HCT116 (cell line): ENCODE data around the gene STAC. TPM values are rescaled to one million over a fixed set of nuclear protein-coding genes. Genes with fewer than 3 reads are reported as not detected.

ENCODE experiments used
- ATAC-seq: fragments of 200-7000 bp; cut with Tn5 transposase; 2 replicates; pipeline ENCODE4 v1.9.1; 2020; ENCODE audit warnings: mild to moderate bottlenecking, moderate library complexity
- BruUV-seq: library from RNA; stranded (reverse); fragments of 400-500 nt; replicated peaks from 2 replicates; lab custom pipeline; 2021; lab: Mats Ljungman, UMichigan
- CTCF ChIA-PET: fragments of 300-600 bp; sonication (Branson Sonifier 250); formaldehyde crosslinking; loops from one replicate; lab custom pipeline; 2021; ENCODE audit warnings: antibody characterized with exemption; lab: Charles Lee
- POLR2A ChIA-PET: fragments of 300-600, 350-600 bp; sonication (Branson Sonifier 250); formaldehyde crosslinking; loops from one replicate; lab custom pipeline; 2021; ENCODE audit warnings: antibody characterized with exemption; lab: Charles Lee
- RAD21 ChIA-PET, 2 experiments: fragments of 300-600 bp; sonication (Branson Sonifier 250); formaldehyde crosslinking; loops; one replicate each; lab custom pipeline; 2023; ENCODE audit warnings: low total read pairs in 2 of 2; ENCODE audit not compliant: uncharacterized antibody in 2 of 2, unreplicated experiment in 2 of 2, low non-redundant PET in 1 of 2; lab: Charles Lee
- DNase-seq: peaks from one replicate; pipeline ENCODE4 v3.0.0-alpha.2; 2010; ENCODE audit warnings: low read depth, low spot score
- H2AFZ ChIP-seq: fragments of 200-600 bp; shearing (Covaris generic), sonication (generic); 2 replicates; pipeline ENCODE4 v1.6.1; 2017; ENCODE audit warnings: low read depth, mixed run types, mixed read lengths, antibody characterized with exemption, low read length; ENCODE audit not compliant: poor library complexity, severe bottlenecking
- H3K27ac ChIP-seq: 2 replicates; pipeline ENCODE4 v1.5.1; 2012; ENCODE audit warnings: low read depth, low read length
- H3K27me3 ChIP-seq: fragments of 200-600 bp; sonication (generic); 2 replicates; pipeline ENCODE4 v1.6.1; 2016; ENCODE audit warnings: mixed run types, low read length, mixed read lengths; ENCODE audit not compliant: insufficient read depth
- H3K36me3 ChIP-seq, 2 experiments: fragments of 200-500 bp in 1 of 2; fragments of 200-600 bp in 1 of 2; sonication (Bioruptor generic) in 1 of 2; sonication (generic) in 1 of 2; 2 replicates each; pipeline versions ENCODE4 v1.5.1 to v1.6.1; 2014 to 2016; ENCODE audit warnings: low read length in 2 of 2, inconsistent platforms in 1 of 2, mixed read lengths in 1 of 2, mixed run types in 1 of 2; ENCODE audit not compliant: insufficient read depth in 2 of 2, control insufficient read depth in 1 of 2
- H3K4me1 ChIP-seq, 2 experiments: fragments of 200-600 bp in 1 of 2; sonication (generic) in 1 of 2; 2 replicates each; pipeline versions ENCODE4 v1.5.1 to v1.6.1; 2012 to 2017; ENCODE audit warnings: low read length in 2 of 2, inconsistent platforms in 1 of 2, mild to moderate bottlenecking in 1 of 2, mixed read lengths in 1 of 2, mixed run types in 1 of 2, moderate library complexity in 1 of 2; ENCODE audit not compliant: insufficient read depth in 2 of 2, control insufficient read depth in 1 of 2
- H3K4me2 ChIP-seq: fragments of 200-600 bp; sonication (generic); 2 replicates; pipeline ENCODE4 v1.6.1; 2017; ENCODE audit warnings: mixed run types, low read length, mixed read lengths
- H3K4me3 ChIP-seq, 2 experiments: fragments of 200-600 bp in 1 of 2; sonication (generic) in 1 of 2; replicated peaks in 1 of 2; 2 replicates each; pipeline ENCODE4 v1.5.1; 2011 to 2016; ENCODE audit warnings: low read length in 2 of 2, control low read depth in 1 of 2, low read depth in 1 of 2, mild to moderate bottlenecking in 1 of 2, mixed read lengths in 1 of 2, mixed run types in 1 of 2
- H3K79me2 ChIP-seq: fragments of 200-600 bp; sonication (generic); 2 replicates; pipeline ENCODE4 v1.6.1; 2017; ENCODE audit warnings: mild to moderate bottlenecking, mixed run types, low read length, moderate library complexity, mixed read lengths; ENCODE audit not compliant: insufficient read depth
- H3K9ac ChIP-seq: fragments of 200-600 bp; sonication (generic); 2 replicates; pipeline ENCODE4 v1.6.1; 2016; ENCODE audit warnings: low read length, mixed read lengths
- H3K9me2 ChIP-seq: fragments of 200-600 bp; sonication (generic), shearing (Covaris generic); 2 replicates; pipeline ENCODE4 v1.6.1; 2017; ENCODE audit warnings: mixed run types, mild to moderate bottlenecking, moderate library complexity; ENCODE audit not compliant: insufficient read depth
- H3K9me3 ChIP-seq, 2 experiments: fragments of 200-500 bp in 1 of 2; fragments of 200-600 bp in 1 of 2; sonication (Bioruptor generic) in 1 of 2; sonication (generic) in 1 of 2; 2 replicates each; pipeline ENCODE4 v1.6.1; 2014 to 2017; ENCODE audit warnings: low read length in 2 of 2, mixed read lengths in 2 of 2, inconsistent platforms in 1 of 2, low read depth in 1 of 2, mild to moderate bottlenecking in 1 of 2, mixed run types in 1 of 2, moderate library complexity in 1 of 2; ENCODE audit not compliant: control insufficient read depth in 1 of 2, insufficient read depth in 1 of 2
- H4K20me1 ChIP-seq: fragments of 200-600 bp; sonication (generic), shearing (Covaris generic); 2 replicates; pipeline ENCODE4 v1.6.1; 2017; ENCODE audit warnings: mixed run types, mild to moderate bottlenecking, moderate library complexity; ENCODE audit not compliant: insufficient read depth
- CBX3 ChIP-seq: IDR thresholded peaks from 2 replicates; pipeline ENCODE4 v1.6.1; 2012; ENCODE audit warnings: low read depth
- CEBPB ChIP-seq: IDR thresholded peaks from 2 replicates; pipeline ENCODE4 v1.6.1; 2012; ENCODE audit warnings: low read depth
- CTCF ChIP-seq, 3 experiments: fragments of 200-600 bp in 1 of 3; sonication (generic) in 1 of 3; IDR thresholded peaks in 2 of 3; conservative IDR thresholded peaks in 1 of 3; 2 replicates each; pipeline ENCODE4 v1.5.1; 2012 to 2017; ENCODE audit warnings: low read depth in 2 of 3, low read length in 2 of 3, antibody characterized with exemption in 1 of 3, borderline replicate concordance in 1 of 3, control low read depth in 1 of 3, mild to moderate bottlenecking in 1 of 3, mixed read lengths in 1 of 3, mixed run types in 1 of 3, moderate library complexity in 1 of 3; ENCODE audit not compliant: insufficient read depth in 1 of 3
- EGR1 ChIP-seq: IDR thresholded peaks from 2 replicates; pipeline ENCODE4 v1.6.1; 2012; ENCODE audit warnings: low read depth
- ELF1 ChIP-seq: IDR thresholded peaks from 2 replicates; pipeline ENCODE4 v1.6.1; 2012; ENCODE audit warnings: low read depth, borderline replicate concordance
- EZH2 ChIP-seq: fragments of 200-600 bp; sonication (generic); IDR thresholded peaks from 2 replicates; pipeline ENCODE4 v1.6.1; 2017; ENCODE audit warnings: antibody characterized with exemption, mixed run types
- FOSL1 ChIP-seq: IDR thresholded peaks from 2 replicates; pipeline ENCODE4 v1.6.1; 2012; ENCODE audit warnings: low read depth
- JUND ChIP-seq: IDR thresholded peaks from 2 replicates; pipeline ENCODE4 v1.6.1; 2012
- MAX ChIP-seq: IDR thresholded peaks from 2 replicates; pipeline ENCODE4 v1.6.1; 2012
- RAD21 ChIP-seq: IDR thresholded peaks from 2 replicates; pipeline ENCODE4 v1.6.1; 2012; ENCODE audit warnings: low read depth, mild to moderate bottlenecking
- SIN3A ChIP-seq: IDR thresholded peaks from 2 replicates; pipeline ENCODE4 v1.6.1; 2012; ENCODE audit warnings: low read depth
- SP1 ChIP-seq: IDR thresholded peaks from 2 replicates; pipeline ENCODE4 v1.6.1; 2012; ENCODE audit warnings: low read depth
- SRF ChIP-seq: IDR thresholded peaks from 2 replicates; pipeline ENCODE4 v1.6.1; 2012; ENCODE audit warnings: low read depth
- TCF7L2 ChIP-seq: IDR thresholded peaks from 2 replicates; pipeline ENCODE4 v1.7.0; 2011; ENCODE audit warnings: borderline replicate concordance, inconsistent platforms; ENCODE audit not compliant: insufficient read depth, insufficient read length; ENCODE audit errors: extremely low read depth
- YY1 ChIP-seq: IDR thresholded peaks from 2 replicates; pipeline ENCODE4 v1.6.1; 2011; ENCODE audit warnings: low read length, low read depth, moderate library complexity, mild to moderate bottlenecking; ENCODE audit not compliant: insufficient replicate concordance; ENCODE audit errors: extremely low read depth
- ZFX ChIP-seq: fragments of 450-650 bp; IDR thresholded peaks from 2 replicates; pipeline ENCODE4 v1.6.1; 2017
- ZNF274 ChIP-seq: fragments of 200-500 bp; sonication (Bioruptor generic); IDR thresholded peaks from 2 replicates; pipeline ENCODE4 v1.6.1; 2014; ENCODE audit warnings: mild to moderate bottlenecking, low read depth, low read length, inconsistent platforms
- intact Hi-C: fragments of 100-400 bp; cut with micrococcal nuclease; formaldehyde crosslinking; loops from 2 replicates; pipeline ENCODE4 v1.10.0; 2022
- total RNA-seq: library from RNA; stranded (reverse); gene quantifications from one replicate; pipeline ENCODE4 v1.2.1, GENCODE V29; 2021; ENCODE audit not compliant: unreplicated experiment
- TF ChIP-seq, protein P1 (sequence below): IDR thresholded peaks from 2 replicates; pipeline ENCODE4 v1.6.1; 2012
- TF ChIP-seq, protein P2 (sequence below): IDR thresholded peaks from 2 replicates; pipeline ENCODE4 v1.6.1; 2012; ENCODE audit warnings: low read depth

STAC gene
- total RNA-seq, 1 experiment from 2014 or later = not detected

DNA sequence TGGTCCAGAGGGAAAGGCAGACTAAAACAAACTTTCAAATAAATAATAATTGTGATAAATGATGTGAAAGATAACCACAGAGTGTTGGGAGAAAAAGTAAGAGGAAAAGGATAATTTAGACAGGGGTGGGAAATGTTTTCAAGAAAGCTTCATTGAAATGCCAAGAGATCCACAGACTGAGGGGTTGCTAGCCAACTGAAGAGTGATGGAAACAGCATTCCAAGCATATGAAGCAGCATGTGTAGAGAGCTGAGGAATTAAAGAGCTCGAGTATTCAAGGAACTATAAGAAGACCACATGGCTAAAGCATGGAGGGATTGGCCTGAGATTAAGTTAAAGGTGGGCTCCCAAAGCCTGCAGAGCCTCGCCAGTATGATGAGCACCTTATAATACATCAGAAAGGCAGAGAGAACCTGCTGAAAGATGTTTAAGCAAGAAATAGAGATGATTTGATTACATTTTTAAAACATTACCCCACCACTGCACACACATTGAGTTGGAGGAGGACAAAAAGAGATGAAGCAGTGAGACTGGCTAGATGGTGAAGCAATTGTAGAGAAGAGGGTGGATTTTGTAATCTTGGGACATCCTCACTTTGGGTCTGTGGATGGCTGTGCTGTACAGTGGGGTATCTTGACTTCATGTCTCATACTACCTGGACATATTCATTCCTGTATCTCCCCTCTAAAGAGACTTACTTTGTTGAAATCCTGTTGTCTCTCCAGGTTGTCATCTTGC lies 100.8 kb downstream of the STAC start:
- ChIA-PET RAD21 (no interaction called here), POLR2A (no interaction called here), CTCF (no interaction called here)
- Histone ChIP-seq H2AFZ (no peak overlapping the region), H3K4me3 (no peak overlapping the region), H3K9ac (no peak overlapping the region), H3K9me3 (no peaks in the 10 kb centered on the region), H3K79me2 (no peaks in the 10 kb centered on the region), H3K36me3 (no peaks in the 10 kb centered on the region), H3K4me1 (no peaks in the 10 kb centered on the region), H4K20me1 (no peaks in the 10 kb centered on the region), H3K27ac (no peak overlapping the region), H3K4me2 (no peak overlapping the region), H3K27me3 (no peaks in the 10 kb centered on the region), H3K9me2 (no peaks in the 10 kb centered on the region)
- no peak for TF ChIP-seq YY1
- no peak for TF ChIP-seq FOSL1
- no peak for TF ChIP-seq CEBPB
- TF ChIP-seq MAX = no peak
- no peak for TF ChIP-seq ZNF274
- TF ChIP-seq SP1 = no peak
- no peak for TF ChIP-seq SIN3A
- no peak for TF ChIP-seq SRF
- TF ChIP-seq JUND = no peak
- TF ChIP-seq, protein P1, sequence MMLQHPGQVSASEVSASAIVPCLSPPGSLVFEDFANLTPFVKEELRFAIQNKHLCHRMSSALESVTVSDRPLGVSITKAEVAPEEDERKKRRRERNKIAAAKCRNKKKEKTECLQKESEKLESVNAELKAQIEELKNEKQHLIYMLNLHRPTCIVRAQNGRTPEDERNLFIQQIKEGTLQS = no peak
- TF ChIP-seq ELF1 = no peak
- TF ChIP-seq, protein P2, sequence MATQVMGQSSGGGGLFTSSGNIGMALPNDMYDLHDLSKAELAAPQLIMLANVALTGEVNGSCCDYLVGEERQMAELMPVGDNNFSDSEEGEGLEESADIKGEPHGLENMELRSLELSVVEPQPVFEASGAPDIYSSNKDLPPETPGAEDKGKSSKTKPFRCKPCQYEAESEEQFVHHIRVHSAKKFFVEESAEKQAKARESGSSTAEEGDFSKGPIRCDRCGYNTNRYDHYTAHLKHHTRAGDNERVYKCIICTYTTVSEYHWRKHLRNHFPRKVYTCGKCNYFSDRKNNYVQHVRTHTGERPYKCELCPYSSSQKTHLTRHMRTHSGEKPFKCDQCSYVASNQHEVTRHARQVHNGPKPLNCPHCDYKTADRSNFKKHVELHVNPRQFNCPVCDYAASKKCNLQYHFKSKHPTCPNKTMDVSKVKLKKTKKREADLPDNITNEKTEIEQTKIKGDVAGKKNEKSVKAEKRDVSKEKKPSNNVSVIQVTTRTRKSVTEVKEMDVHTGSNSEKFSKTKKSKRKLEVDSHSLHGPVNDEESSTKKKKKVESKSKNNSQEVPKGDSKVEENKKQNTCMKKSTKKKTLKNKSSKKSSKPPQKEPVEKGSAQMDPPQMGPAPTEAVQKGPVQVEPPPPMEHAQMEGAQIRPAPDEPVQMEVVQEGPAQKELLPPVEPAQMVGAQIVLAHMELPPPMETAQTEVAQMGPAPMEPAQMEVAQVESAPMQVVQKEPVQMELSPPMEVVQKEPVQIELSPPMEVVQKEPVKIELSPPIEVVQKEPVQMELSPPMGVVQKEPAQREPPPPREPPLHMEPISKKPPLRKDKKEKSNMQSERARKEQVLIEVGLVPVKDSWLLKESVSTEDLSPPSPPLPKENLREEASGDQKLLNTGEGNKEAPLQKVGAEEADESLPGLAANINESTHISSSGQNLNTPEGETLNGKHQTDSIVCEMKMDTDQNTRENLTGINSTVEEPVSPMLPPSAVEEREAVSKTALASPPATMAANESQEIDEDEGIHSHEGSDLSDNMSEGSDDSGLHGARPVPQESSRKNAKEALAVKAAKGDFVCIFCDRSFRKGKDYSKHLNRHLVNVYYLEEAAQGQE = no peak
- TF ChIP-seq EGR1 = no peak
- TF ChIP-seq CBX3 = no peak
- TF ChIP-seq CTCF (IDR thresholded peaks at IDR 0.05 in 2 of 3, conservative IDR thresholded peaks at IDR 0.05 in 1 of 3; ENCODE audit: borderline replicate concordance in 1 of 3, insufficient read depth in 1 of 3, low read depth in 2 of 3, low read length in 2 of 3) = no peak
- TF ChIP-seq ZFX = no peak
- no peak for TF ChIP-seq RAD21
- no peak for TF ChIP-seq TCF7L2
- no peak for TF ChIP-seq EZH2
- ATAC-seq (no peak), DNase-seq (no peak)
- BruUV-seq = no TSS peak
- intact Hi-C loops = no loop called here
